Glomerular visceral epithelial cell (primary cell): ENCODE results near the gene MCOLN1.
"Not testable (repeated sequence)": the region's sequence is repeated elsewhere in the genome, so short reads cannot be mapped to it uniquely, and the experiment has no call there.

ENCODE experiments used
- DNase-seq: peaks from one replicate; pipeline ENCODE4 v3.0.0-alpha.2; 2016; ENCODE audit errors: extremely low spot score

The MCOLN1 gene

GRCh38 chr19:7575434-7576040 lies 53.1 kb downstream of the MCOLN1 start:
- DNase-seq: no peak

GRCh38 chr19:7577422-7577821 lies 55.0 kb downstream of the MCOLN1 start:
- DNase-seq: not testable (repeated sequence)

- DNase-seq: no peak
Measured at GRCh38 chr19:7578127-7578526, 55.7 kb downstream of the MCOLN1 start.

- no peak for DNase-seq
Measured at GRCh38 chr19:7579182-7579581, 56.8 kb downstream of the MCOLN1 start.

GRCh38 chr19:7582446-7582845 lies 60.0 kb downstream of the MCOLN1 start:
- no peak for DNase-seq
